CD1c-positive myeloid dendritic cell (primary cell): ENCODE data around the gene THAP6.
A peak's percentile ranks its signal among the peaks of the same experiment; 100 is the strongest.
"Not testable (repeated sequence)": the region's sequence is repeated elsewhere in the genome, so short reads cannot be mapped to it uniquely, and the experiment has no call there.

Experiments
- DNase-seq: peaks from one replicate; pipeline ENCODE4 v3.0.0-alpha.2; 2016; ENCODE audit errors: extremely low spot score

Gene THAP6

GRCh38 chr4:75514131-75514948, at the start of gene THAP6, which contains the start of gene RCHY1:
Gene THAP6, plus strand, starts transcription at chr4:75514473. Its CDS starts 980 bp downstream, at chr4:75515453.
Gene RCHY1, minus strand, starts transcription at chr4:75514403. Its CDS starts 117 bp downstream, at chr4:75514286.
- DNase-seq, result peak; percentile 97

GRCh38 chr4:75469896-75470295, 44.4 kb upstream of the THAP6 start:
- no peak for DNase-seq

GRCh38 chr4:75470738-75471137, 43.5 kb upstream of the THAP6 start:
- no peak for DNase-seq

GRCh38 chr4:75477201-75477600, 37.1 kb upstream of the THAP6 start:
- DNase-seq, result no peak

- no peak for DNase-seq
These were observed 30.1 kb upstream of the THAP6 start for GRCh38 chr4:75484190-75484589.

GRCh38 chr4:75490155-75490554, 24.1 kb upstream of the THAP6 start:
- no peak for DNase-seq

GRCh38 chr4:75494563-75494962, 19.7 kb upstream of the THAP6 start:
- DNase-seq, result peak; percentile 67

- DNase-seq, result peak; percentile 53
These were observed 18.8 kb upstream of the THAP6 start for GRCh38 chr4:75495476-75495875.

- DNase-seq, result no peak
These were observed 17.9 kb upstream of the THAP6 start for GRCh38 chr4:75496406-75496805.

- no peak for DNase-seq
These were observed 17.1 kb upstream of the THAP6 start for GRCh38 chr4:75497133-75497532.

GRCh38 chr4:75498041-75498440, 16.2 kb upstream of the THAP6 start:
- no peak for DNase-seq

GRCh38 chr4:75499900-75500299, 14.4 kb upstream of the THAP6 start:
- DNase-seq, result no peak

- DNase-seq, result no peak
These were observed 11.6 kb upstream of the THAP6 start for GRCh38 chr4:75502671-75503070.

GRCh38 chr4:75505630-75506029, 8.6 kb upstream of the THAP6 start:
- no peak for DNase-seq

- DNase-seq, result not testable (repeated sequence)
These were observed 4.7 kb upstream of the THAP6 start for GRCh38 chr4:75509592-75509991.

GRCh38 chr4:75511841-75512240, 2.4 kb upstream of the THAP6 start:
- DNase-seq, result peak; percentile 62

GRCh38 chr4:75512386-75513211, 1.7 kb upstream of the THAP6 start:
- DNase-seq, result peak; percentile 53

GRCh38 chr4:75513526-75514130, 645 bp upstream of the THAP6 start:
- no peak for DNase-seq

GRCh38 chr4:75514949-75515612, 808 bp downstream of the THAP6 start:
- peak; percentile 37 for DNase-seq

- no peak for DNase-seq
These were observed 1.9 kb downstream of the THAP6 start for GRCh38 chr4:75516144-75516543.

- not testable (repeated sequence) for DNase-seq
These were observed 5.2 kb downstream of the THAP6 start for GRCh38 chr4:75519452-75519851.

GRCh38 chr4:75525086-75525485, 10.8 kb downstream of the THAP6 start:
- no peak for DNase-seq
